Vagina (tissue), 2 donors: Measurements from ENCODE around the gene MAFF.

Experiments used
- POLR2A ChIP-seq, 2 donors: fragments of 450-650 bp; IDR thresholded peaks; one replicate each; pipeline ENCODE4 v1.6.1; 2017; ENCODE audit warnings: antibody characterized with exemption in 2 of 2, mild to moderate bottlenecking in 2 of 2, moderate library complexity in 2 of 2
- POLR2AphosphoS5 ChIP-seq, 2 donors: sonication (generic); formaldehyde crosslinking; IDR thresholded peaks; one replicate each; pipeline ENCODE4 v1.9.0; 2017; ENCODE audit warnings: antibody characterized with exemption in 2 of 2, mild to moderate bottlenecking in 2 of 2, low read depth in 1 of 2; ENCODE audit not compliant: insufficient read depth in 1 of 2
- TF ChIP-seq, protein P1 (sequence below), 3 experiments: fragments of 450-650 bp in 2 of 3; fragments of 200-600 bp in 1 of 3; sonication (generic) in 1 of 3; IDR thresholded peaks; one replicate each; pipeline ENCODE4 v1.5.1; 2017 to 2019; ENCODE audit warnings: antibody characterized with exemption in 3 of 3, mild to moderate bottlenecking in 2 of 3, moderate library complexity in 2 of 3

GRCh38 chr22:38251341-38251692, 49.5 kb downstream of the MAFF start:
- TF ChIP-seq, protein P1, sequence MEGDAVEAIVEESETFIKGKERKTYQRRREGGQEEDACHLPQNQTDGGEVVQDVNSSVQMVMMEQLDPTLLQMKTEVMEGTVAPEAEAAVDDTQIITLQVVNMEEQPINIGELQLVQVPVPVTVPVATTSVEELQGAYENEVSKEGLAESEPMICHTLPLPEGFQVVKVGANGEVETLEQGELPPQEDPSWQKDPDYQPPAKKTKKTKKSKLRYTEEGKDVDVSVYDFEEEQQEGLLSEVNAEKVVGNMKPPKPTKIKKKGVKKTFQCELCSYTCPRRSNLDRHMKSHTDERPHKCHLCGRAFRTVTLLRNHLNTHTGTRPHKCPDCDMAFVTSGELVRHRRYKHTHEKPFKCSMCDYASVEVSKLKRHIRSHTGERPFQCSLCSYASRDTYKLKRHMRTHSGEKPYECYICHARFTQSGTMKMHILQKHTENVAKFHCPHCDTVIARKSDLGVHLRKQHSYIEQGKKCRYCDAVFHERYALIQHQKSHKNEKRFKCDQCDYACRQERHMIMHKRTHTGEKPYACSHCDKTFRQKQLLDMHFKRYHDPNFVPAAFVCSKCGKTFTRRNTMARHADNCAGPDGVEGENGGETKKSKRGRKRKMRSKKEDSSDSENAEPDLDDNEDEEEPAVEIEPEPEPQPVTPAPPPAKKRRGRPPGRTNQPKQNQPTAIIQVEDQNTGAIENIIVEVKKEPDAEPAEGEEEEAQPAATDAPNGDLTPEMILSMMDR (IDR thresholded peaks at IDR 0.05), result no peak
- TF ChIP-seq POLR2A (IDR thresholded peaks at IDR 0.05) (no peak), POLR2AphosphoS5 (IDR thresholded peaks at IDR 0.05; ENCODE audit: insufficient read depth in 1 of 2, low read depth in 1 of 2) (no peak)
